Testis (tissue), 3 donors: Measurements from ENCODE around the gene THPO. TPM values are rescaled to one million over a fixed set of nuclear protein-coding genes. Genes with fewer than 3 reads are reported as not detected.

Experiments used
- DNase-seq: peaks from one replicate; pipeline ENCODE4 v3.0.0-alpha.2; 2019
- H3K27ac ChIP-seq, 2 donors: fragments of 200-600 bp; sonication (generic); one replicate each; pipeline ENCODE4 v1.5.1; 2019
- H3K27me3 ChIP-seq: fragments of 200-600 bp; sonication (generic); one replicate; pipeline ENCODE4 v1.5.1; 2019
- H3K36me3 ChIP-seq: fragments of 200-600 bp; sonication (generic); one replicate; pipeline ENCODE4 v1.5.1; 2017; ENCODE audit warnings: low read depth; ENCODE audit errors: missing control alignments
- H3K4me1 ChIP-seq: fragments of 200-600 bp; sonication (generic); one replicate; pipeline ENCODE4 v1.5.1; 2019
- H3K4me3 ChIP-seq, 2 donors: fragments of 200-600 bp; sonication (generic); one replicate each; pipeline ENCODE4 v1.5.1; 2017 to 2019
- H3K9me3 ChIP-seq: fragments of 200-600 bp; sonication (generic); one replicate; pipeline ENCODE4 v1.5.1; 2017
- CTCF ChIP-seq, 3 experiments: fragments of 450-650 bp in 2 of 3; fragments of 200-600 bp in 1 of 3; sonication (generic) in 1 of 3; IDR thresholded peaks; one replicate each; pipeline ENCODE4 v1.5.1; 2016 to 2019; ENCODE audit warnings: antibody characterized with exemption in 3 of 3, mild to moderate bottlenecking in 2 of 3, moderate library complexity in 1 of 3
- POLR2A ChIP-seq: fragments of 450-650 bp; IDR thresholded peaks from one replicate; pipeline ENCODE4 v1.6.1; 2017; ENCODE audit warnings: antibody characterized with exemption, mild to moderate bottlenecking, moderate library complexity
- WGBS, 2 donors: methylation state at CpG; one replicate each; pipeline ENCODE4 v1.1.5; 2018; 5-methylcytosine and 5-hydroxymethylcytosine counted together
- intact Hi-C: fragments of 100-400 bp; cut with DNase I; formaldehyde crosslinking; loops from one replicate; pipeline ENCODE4 v1.15.1; 2023; ENCODE audit warnings: low total_unique reads
- polyA plus RNA-seq: library from polyadenylated mRNA; stranded (reverse); fragments of 350-450 nt; fragmentation: Illumina TruSeq; extraction: RNeasy Lipid Tissue Mini Kit (QIAGEN cat#74804); gene quantifications from one replicate; pipeline ENCODE4 v1.2.3, GENCODE V29; 2014; ENCODE audit warnings: low read depth, low replicate concordance; ENCODE audit not compliant: insufficient read depth
- total RNA-seq, 2 donors: library from RNA; depleted of rRNA; stranded (reverse); fragments of >200 nt; gene quantifications; one replicate each; pipeline ENCODE4 v1.2.3, GENCODE V29; 2016

Gene THPO
- total and polyA plus RNA-seq, 3 donors from 2014 or later, result 0.71 to 7.6 (median 0.93) TPM

DNA sequence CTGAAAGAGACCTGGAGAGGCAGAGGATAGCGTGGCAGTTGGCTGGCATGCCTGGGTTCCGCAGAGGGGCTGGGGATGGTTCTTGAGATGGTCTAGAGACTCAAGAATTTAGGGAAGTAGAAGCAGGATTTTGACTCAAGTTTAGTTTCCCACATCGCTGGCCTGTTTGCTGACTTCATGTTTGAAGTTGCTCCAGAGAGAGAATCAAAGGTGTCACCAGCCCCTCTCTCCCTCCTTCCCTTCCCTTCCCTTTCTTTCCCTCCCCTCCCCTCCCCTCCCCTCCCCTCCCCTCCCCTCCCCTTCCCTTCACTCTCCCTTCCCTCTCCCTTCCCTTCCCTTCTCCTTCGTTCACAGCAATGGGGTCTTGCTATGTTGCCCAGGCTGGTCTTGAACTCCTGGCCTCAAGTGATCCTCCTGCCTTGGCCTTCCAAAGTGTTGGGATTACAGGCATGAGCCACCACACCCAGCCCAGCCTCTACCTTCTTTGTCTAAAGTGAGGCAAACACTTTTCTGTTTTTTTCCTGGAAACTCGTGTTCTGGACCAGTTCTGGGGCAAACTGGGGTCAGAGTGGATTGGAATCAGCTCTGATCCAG lies 12.0 kb upstream of the THPO start:
- 92 to 94% methylated on average over 5 of the region's 5 CpGs for WGBS, 2 donors
- intact Hi-C loops, result no loop called here

GRCh38 chr3:184389384-184389783 lies 11.4 kb upstream of the THPO start:
- no peak overlapping the region for H3K27ac ChIP-seq
- WGBS, 2 donors, result 65 to 72% methylated on average over 3 to 5 of the region's 5 CpGs
- no peaks in the 10 kb centered on the region for H3K4me1 ChIP-seq
- H3K36me3 ChIP-seq, result no peaks in the 10 kb centered on the region
- H3K27me3 ChIP-seq, result no peaks in the 10 kb centered on the region
- no peak overlapping the region for H3K4me3 ChIP-seq
- intact Hi-C loops, result no loop called here
- no peaks in the 10 kb centered on the region for H3K9me3 ChIP-seq
- no peak for DNase-seq
- TF ChIP-seq POLR2A, result no peak
- TF ChIP-seq CTCF (IDR thresholded peaks at IDR 0.05), result no peak

More for the DNA sequence above, 12.0 kb upstream of the THPO start:
- Histone ChIP-seq H3K4me3 (no peak overlapping the region), H3K27me3 (no peaks in the 10 kb centered on the region), H3K36me3 (no peaks in the 10 kb centered on the region), H3K27ac (no peak overlapping the region), H3K9me3 (no peaks in the 10 kb centered on the region), H3K4me1 (no peaks in the 10 kb centered on the region)
- DNase-seq, result no peak
- TF ChIP-seq CTCF (IDR thresholded peaks at IDR 0.05), result no peak
- TF ChIP-seq POLR2A, result no peak

- Histone ChIP-seq H3K9me3 (no peaks in the 10 kb centered on the region), H3K27ac (no peak overlapping the region), H3K4me3 (no peak overlapping the region), H3K4me1 (no peaks in the 10 kb centered on the region), H3K27me3 (no peaks in the 10 kb centered on the region), H3K36me3 (no peaks in the 10 kb centered on the region)
- intact Hi-C loops, result no loop called here
- TF ChIP-seq CTCF (IDR thresholded peaks at IDR 0.05) (no peak), POLR2A (no peak)
- no peak for DNase-seq
- 78 to 80% methylated on average over 1 to 8 of the region's 8 CpGs for WGBS, 2 donors
These were observed 10.9 kb upstream of the THPO start for GRCh38 chr3:184388936-184389230.

DNA sequence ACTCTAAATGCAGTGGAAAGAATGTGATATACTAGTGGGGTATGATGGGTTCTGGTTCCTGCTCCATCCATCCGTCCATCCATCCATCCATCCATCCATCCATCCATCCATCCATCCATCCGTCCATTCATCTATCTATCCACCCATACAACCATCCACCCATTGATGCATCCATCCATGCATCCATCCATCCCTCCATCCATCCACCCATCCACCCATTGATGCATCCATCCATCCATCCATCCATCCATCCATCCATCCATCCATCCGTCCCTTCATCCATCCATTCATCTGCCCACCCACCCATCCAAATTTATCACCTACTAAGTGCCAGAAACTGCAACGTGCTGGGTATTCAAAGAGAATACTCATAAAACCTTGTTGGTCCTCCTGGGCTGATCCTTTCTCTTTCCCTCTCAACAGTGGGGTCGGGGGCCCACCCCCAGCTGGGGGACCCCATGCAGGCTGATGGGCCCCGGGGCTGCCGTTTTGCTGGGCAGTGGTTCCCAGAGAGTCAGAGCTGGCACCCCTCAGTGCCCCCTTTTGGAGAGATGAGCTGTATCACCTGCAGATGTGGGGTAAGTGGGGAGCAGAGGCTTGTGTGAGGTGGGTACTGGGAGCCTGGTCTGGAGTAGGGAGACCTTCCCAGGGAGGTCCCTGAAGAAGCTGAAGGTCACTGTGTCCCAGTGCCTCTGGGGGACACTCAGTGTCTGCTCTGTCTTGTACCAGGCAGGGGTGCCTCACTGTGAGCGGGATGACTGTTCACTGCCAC lies 10.3 kb upstream of the THPO start:
- Histone ChIP-seq H3K27ac (no peak overlapping the region), H3K36me3 (no peaks in the 10 kb centered on the region), H3K4me3 (no peak overlapping the region), H3K4me1 (no peaks in the 10 kb centered on the region), H3K9me3 (no peaks in the 10 kb centered on the region), H3K27me3 (no peaks in the 10 kb centered on the region)
- intact Hi-C loops, result no loop called here
- no peak for TF ChIP-seq CTCF (IDR thresholded peaks at IDR 0.05)
- no peak for TF ChIP-seq POLR2A
- no peak for DNase-seq
- WGBS, 2 donors, result 74 to 83% methylated on average over 8 of the region's 8 CpGs
